Mucosa of rectum (tissue), 2 donors: ENCODE data around the gene CELF3.
"Not testable (repeated sequence)": the region's sequence is repeated elsewhere in the genome, so short reads cannot be mapped to it uniquely, and the experiment has no call there.

Source experiments
- H3K27ac ChIP-seq, 2 donors: one replicate each; pipeline ENCODE4 v1.7.0; 2013; ENCODE audit warnings: inconsistent platforms in 2 of 2, low read depth in 2 of 2, low read length in 2 of 2
- H3K27me3 ChIP-seq, 2 donors: one replicate each; pipeline ENCODE4 v1.7.0; 2013; ENCODE audit warnings: low read length in 2 of 2; ENCODE audit not compliant: control insufficient read depth in 2 of 2, insufficient read depth in 2 of 2
- H3K36me3 ChIP-seq, 2 donors: one replicate each; pipeline ENCODE4 v1.7.0; 2013; ENCODE audit warnings: low read length in 2 of 2; ENCODE audit not compliant: control insufficient read depth in 2 of 2, insufficient read depth in 2 of 2
- H3K4me1 ChIP-seq, 2 donors: one replicate each; pipeline ENCODE4 v1.7.0; 2013; ENCODE audit warnings: low read length in 2 of 2, mild to moderate bottlenecking in 1 of 2; ENCODE audit not compliant: control insufficient read depth in 2 of 2, insufficient read depth in 2 of 2
- H3K4me3 ChIP-seq, 2 donors: one replicate each; pipeline ENCODE4 v1.7.0; 2013; ENCODE audit warnings: low read length in 2 of 2
- H3K9ac ChIP-seq, 2 donors: one replicate each; pipeline ENCODE4 v1.7.0; 2013; ENCODE audit warnings: low read length in 2 of 2, low read depth in 1 of 2, mild to moderate bottlenecking in 1 of 2
- H3K9me3 ChIP-seq, 2 donors: one replicate each; pipeline ENCODE4 v1.7.0; 2013; ENCODE audit warnings: low read length in 2 of 2; ENCODE audit not compliant: control insufficient read depth in 2 of 2
- donor health status: healthy.
- donor health status: Normal muscosa, but diverticular disease.

Gene CELF3

DNA sequence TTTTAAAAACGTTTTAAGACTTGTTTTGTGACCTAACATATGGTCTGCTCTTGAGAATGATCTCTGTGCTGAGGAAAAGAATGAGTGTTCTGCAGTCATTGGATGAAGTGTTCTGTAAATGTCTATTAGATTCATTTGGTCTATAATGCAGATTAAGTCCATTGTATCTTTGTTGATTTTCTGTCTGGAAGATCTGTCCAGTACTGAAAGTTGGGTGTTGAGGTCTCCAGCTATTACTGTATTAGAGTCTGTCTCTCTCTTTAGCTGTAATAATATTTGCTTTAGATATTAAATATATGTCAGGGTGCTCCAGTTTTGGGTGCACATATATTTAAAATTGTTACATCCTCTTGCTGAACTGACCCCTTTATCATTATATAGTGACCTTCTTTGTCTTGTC is 43.2 kb downstream of the CELF3 start:
- no peak overlapping the region for H3K4me3 ChIP-seq
- H3K4me1 ChIP-seq = no peaks in the 10 kb centered on the region
- H3K27ac ChIP-seq = no peak overlapping the region
- H3K27me3 ChIP-seq = no peaks in the 10 kb centered on the region
- peaks cover 4% of the 10 kb centered on the region in 2 donors for H3K36me3 ChIP-seq
- H3K9ac ChIP-seq = no peak overlapping the region
- H3K9me3 ChIP-seq = no peaks in the 10 kb centered on the region

DNA sequence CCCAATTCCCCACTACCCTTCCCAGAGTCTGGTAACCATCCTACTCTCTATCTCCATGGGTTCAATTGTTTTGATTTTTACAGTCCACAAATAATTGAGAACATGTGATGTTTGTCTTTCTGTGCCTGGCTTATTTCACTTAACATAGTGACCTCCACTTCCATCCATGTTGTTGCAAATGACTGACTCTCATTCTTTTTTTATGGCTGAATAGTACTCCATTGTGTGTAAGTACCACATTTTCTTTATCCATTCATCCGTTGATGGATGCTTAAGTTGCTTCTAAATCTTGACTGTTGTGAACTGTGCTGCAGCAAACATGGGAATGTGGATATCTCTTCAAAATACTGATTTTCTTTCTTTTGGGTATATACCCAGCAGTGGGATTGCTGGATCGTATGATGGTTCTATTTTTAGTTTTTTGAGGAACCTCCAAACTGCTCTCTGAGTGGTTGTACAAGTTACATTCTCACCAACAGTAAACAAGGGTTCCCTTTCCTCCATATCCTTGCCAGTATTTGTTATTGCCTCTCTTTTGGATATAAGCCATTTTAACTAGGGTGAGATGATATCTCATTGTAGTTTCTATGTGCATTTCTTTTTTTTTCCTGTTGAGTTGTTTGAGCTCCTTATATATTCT is 46.4 kb downstream of the CELF3 start:
- H3K27me3 ChIP-seq, H3K9ac ChIP-seq, H3K9me3 ChIP-seq, H3K4me3 ChIP-seq, H3K4me1 ChIP-seq, H3K36me3 ChIP-seq, H3K27ac ChIP-seq: not testable (repeated sequence)

DNA sequence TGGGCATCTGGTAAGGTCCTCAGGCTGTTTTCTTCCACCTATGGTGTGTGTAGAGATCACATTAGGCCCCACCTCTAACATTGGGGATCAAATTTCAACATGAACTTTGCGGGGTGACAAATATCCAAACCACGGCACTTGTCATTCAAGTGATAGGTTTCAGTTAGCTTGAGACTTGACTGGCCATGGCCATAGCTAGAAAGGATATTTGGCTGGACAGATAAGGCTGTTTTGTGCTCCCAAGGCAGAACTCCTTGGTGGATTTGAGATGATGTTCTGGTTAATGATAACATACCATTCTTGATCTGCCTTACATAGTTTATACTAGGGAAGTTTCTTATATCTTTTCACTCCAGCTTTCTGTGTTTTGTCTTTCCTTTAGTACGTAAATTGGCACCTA is 48.5 kb downstream of the CELF3 start:
- no peaks in the 10 kb centered on the region for H3K4me1 ChIP-seq
- no peak overlapping the region for H3K4me3 ChIP-seq
- H3K9ac ChIP-seq = no peak overlapping the region
- peaks cover 5 to 9% of the 10 kb centered on the region in 2 donors for H3K36me3 ChIP-seq
- no peak overlapping the region for H3K27ac ChIP-seq
- H3K27me3 ChIP-seq = no peaks in the 10 kb centered on the region
- H3K9me3 ChIP-seq = no peaks in the 10 kb centered on the region

DNA sequence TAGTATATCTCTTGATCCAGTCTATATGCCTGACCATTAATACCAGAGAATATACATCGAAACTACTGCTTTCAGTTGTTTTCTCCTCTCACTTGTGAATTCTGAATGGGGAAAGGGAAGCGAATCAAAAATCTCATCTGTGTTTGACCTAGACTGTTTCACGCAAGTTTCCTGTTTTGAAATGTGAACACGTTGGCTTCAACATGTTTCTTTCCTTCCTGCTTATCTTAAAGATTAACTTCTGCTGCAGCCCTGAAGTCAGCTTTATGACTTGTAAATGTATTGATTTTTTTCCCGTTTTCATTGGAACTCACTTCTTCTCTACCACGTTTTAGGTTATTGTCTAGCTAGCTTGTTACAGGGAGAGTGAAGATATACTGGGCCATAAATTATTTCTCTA is 54.9 kb downstream of the CELF3 start:
- H3K27ac ChIP-seq = no peak overlapping the region

DNA sequence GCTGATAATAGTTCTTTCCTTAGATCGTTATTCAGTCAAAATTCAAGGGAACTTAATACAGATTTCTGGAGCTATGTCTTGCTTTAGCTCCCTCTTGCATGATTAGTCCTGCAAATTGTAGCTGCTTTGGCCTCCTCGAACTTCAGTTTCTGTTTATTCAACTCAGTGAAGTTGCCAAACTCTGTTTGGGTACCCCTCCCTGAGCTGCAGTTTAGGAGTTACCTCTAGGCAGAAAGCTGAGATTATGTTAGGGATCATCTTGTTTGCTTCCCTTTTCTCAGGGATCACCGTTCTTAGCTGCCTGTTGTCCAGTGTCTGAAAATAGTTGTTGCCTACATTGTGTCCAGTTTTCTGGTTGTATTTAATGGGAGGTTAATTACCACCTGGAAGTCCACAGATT is 61.2 kb downstream of the CELF3 start:
- H3K27me3 ChIP-seq = no peaks in the 10 kb centered on the region
- no peak overlapping the region for H3K9ac ChIP-seq

More for the DNA sequence above, 54.9 kb downstream of the CELF3 start:
- Histone ChIP-seq H3K36me3 (peaks cover 12% of the 10 kb centered on the region in 2 donors), H3K27me3 (no peaks in the 10 kb centered on the region), H3K4me1 (no peaks in the 10 kb centered on the region), H3K9me3 (no peaks in the 10 kb centered on the region), H3K9ac (no peak overlapping the region), H3K4me3 (no peak overlapping the region)

DNA sequence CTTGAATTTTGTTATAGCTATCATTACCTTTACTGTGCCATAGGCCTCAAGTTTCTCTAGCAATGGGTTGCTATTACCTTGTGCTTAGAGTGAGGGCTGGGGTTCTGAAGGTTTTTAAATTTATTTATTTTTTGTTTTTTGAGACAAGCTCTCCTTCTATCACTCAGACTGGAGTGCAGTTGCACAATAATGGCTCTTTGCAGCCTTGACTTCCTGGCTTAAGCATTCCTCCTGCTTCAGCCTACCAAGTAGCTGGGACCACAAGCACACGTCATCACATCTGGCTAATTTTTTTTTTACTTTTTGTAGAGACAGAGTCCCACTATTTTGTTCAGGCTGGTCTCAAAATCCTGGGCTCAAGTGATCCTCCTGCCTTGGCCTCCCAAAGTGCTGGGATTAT is 63.2 kb downstream of the CELF3 start:
- no peaks in the 10 kb centered on the region for H3K4me1 ChIP-seq
- H3K27me3 ChIP-seq = no peaks in the 10 kb centered on the region
- peaks cover 0 to 5% of the 10 kb centered on the region in 2 donors for H3K36me3 ChIP-seq
- no peaks in the 10 kb centered on the region for H3K9me3 ChIP-seq
- H3K9ac ChIP-seq = no peak overlapping the region
- no peak overlapping the region for H3K27ac ChIP-seq
- no peak overlapping the region for H3K4me3 ChIP-seq

More for the DNA sequence above, 61.2 kb downstream of the CELF3 start:
- Histone ChIP-seq H3K27ac (no peak overlapping the region), H3K9me3 (no peaks in the 10 kb centered on the region), H3K4me3 (no peak overlapping the region), H3K4me1 (no peaks in the 10 kb centered on the region), H3K36me3 (peaks cover 8 to 12% of the 10 kb centered on the region in 2 donors)
